Activated CD4-positive, CD25-positive, alpha-beta regulatory T cell treated with anti-CD3 and anti-CD28 coated beads, Interleukin-2, amount 50 U/mL, for 72 hours (primary cell): Measurements from ENCODE around the gene RSL1D1.
A peak's percentile ranks its signal among the peaks of the same experiment; 100 is the strongest.
"Not testable (repeated sequence)": the region's sequence is repeated elsewhere in the genome, so short reads cannot be mapped to it uniquely, and the experiment has no call there.

Experiments used
- DNase-seq: peaks from one replicate; pipeline ENCODE4 v3.0.0; 2021

The RSL1D1 gene

GRCh38 chr16:11843206-11843605 lies 8.1 kb downstream of the RSL1D1 start:
- DNase-seq: no peak

DNA sequence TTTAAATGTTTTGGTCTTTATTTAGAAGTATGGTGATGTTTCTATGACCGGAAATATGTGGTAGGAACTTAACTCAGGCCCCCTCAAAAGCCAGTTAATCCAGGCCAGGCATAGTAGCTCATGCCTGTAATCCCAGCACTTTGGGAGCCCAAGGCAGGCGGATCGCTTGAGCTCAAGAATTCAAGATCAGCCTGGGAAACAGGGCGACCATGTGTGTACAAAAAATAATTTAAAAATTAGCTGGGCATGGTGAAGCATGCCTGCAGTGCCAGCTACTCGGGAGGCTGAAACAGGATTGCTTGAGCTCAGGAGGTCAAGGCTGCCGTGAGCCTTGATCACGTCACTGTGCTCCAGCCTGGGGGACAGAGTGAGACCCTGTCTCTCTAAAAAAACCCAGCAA lies 10.3 kb downstream of the RSL1D1 start:
- DNase-seq: no peak

- DNase-seq: no peak
These were observed 14.6 kb downstream of the RSL1D1 start for GRCh38 chr16:11836650-11837244.

GRCh38 chr16:11835891-11836649 lies 15.3 kb downstream of the RSL1D1 start:
- no peak for DNase-seq

DNA sequence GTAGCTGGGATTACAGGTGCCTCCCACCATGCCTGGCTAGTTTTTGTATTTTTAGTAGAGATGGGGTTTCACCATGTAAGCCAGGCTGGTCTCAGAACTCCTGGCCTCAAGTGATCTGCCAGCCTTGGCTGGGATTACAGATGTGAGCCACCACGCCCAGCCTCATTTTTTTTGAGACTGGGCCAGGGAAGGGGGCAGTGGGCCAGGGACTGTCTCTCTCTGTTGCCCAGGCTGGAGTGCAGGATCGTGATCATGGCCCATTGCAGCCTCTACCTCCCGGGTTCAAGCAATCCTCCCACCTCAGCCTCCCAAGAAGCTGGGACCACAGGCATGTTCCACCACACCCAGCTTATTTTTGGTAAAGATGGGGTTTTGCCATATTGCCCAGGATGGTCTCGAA lies 16.0 kb downstream of the RSL1D1 start:
- no peak for DNase-seq

DNA sequence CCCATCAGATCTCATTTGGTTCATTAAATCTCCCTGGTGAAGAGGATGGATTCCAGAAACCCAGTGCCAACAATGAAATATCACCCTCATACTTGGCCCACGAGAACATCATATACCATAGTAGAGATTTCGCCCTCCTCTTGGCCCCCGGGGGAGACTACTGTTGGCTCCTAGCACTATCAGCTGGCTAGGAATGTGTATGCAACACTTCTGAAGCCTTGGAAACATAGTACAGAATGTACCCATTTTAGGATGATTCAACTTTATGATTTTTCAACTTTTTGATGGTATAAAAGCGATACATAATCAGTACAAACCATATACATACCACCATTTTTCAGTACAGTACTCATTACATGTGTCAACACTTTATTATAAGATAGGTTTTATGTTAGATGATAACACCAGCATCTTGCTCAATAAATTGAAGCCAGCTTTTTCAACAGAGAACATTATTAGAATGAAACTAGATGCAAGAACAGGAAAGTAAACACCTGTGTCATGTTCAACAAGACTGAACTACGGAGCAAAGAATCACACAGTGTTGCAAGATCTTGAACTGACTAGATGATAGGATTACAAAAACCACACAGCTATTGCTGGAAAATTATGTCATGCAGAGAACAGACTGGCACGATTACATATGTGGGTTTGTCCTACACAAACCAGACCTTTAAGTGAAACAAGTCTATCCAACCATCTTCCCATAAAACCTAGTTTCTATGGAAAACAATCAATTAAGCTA lies 17.2 kb downstream of the RSL1D1 start:
- no peak for DNase-seq

- DNase-seq: no peak
These were observed 22.6 kb downstream of the RSL1D1 start for GRCh38 chr16:11828696-11829095.

- DNase-seq: not testable (repeated sequence)
These were observed 25.7 kb downstream of the RSL1D1 start for GRCh38 chr16:11825520-11826165.

DNA sequence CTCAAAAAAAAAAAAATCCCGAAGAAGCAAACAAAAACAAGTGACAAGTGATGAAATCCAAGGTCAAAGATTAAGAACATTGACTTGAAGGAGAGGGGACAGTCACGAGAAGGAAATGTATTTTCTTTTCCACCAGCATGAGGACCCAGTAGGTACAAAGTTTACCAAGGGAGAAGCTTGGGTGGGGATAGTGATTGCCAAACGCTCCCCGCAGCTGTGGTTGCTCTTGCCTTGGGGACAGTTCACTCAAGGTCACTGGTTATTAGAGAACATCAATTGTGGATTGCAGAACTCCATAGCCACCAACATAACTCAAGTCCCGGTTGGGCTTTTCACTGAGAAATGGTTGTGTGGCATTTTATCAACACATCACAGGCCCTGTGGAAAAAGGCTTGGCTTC lies 27.0 kb downstream of the RSL1D1 start:
- DNase-seq: no peak

GRCh38 chr16:11823645-11824044 lies 27.7 kb downstream of the RSL1D1 start:
- DNase-seq: not testable (repeated sequence)

DNA sequence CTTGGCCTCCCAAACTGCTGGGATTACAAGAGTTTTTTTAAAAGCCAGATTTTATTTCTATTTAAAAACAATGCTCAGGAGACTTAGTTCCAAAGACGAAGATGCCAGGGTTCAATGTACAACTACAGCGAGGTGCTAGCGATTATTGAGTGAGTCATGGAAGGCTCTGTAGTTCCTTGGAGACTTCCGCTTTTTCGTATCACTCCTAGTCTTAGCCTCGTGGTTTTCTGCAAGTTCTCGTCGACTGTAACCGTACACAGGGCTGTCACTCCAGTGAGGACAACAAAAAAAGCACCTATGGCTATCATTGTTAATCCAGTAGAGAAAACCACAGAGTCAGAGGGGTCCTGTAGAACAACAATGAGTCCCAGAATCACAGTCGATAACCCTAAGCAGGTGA lies 31.5 kb downstream of the RSL1D1 start:
- no peak for DNase-seq

DNA sequence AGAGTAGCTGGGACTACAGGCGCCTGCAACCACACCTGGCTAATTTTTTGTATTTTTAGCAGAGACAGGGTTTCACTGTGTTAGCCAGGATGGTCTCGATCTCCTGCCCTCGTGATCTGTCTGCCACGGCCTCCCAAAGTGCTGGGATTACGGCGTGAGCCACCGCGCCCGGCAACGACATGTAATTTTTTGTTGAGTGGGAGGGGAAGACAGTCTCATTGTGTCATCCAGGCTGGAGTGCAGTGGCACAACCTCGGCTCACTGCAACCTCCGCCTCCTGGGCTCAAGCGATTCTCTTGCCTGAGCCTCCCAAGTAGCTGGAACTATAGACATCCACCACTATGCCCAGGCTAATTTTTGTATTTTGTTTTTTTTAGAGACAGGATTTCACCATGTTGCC lies 32.4 kb downstream of the RSL1D1 start:
- not testable (repeated sequence) for DNase-seq

- no peak for DNase-seq
These were observed 35.2 kb downstream of the RSL1D1 start for GRCh38 chr16:11816123-11816522.

GRCh38 chr16:11814800-11815199 lies 36.5 kb downstream of the RSL1D1 start:
- DNase-seq: not testable (repeated sequence)

GRCh38 chr16:11806721-11807120 lies 44.6 kb downstream of the RSL1D1 start:
- DNase-seq: no peak

DNA sequence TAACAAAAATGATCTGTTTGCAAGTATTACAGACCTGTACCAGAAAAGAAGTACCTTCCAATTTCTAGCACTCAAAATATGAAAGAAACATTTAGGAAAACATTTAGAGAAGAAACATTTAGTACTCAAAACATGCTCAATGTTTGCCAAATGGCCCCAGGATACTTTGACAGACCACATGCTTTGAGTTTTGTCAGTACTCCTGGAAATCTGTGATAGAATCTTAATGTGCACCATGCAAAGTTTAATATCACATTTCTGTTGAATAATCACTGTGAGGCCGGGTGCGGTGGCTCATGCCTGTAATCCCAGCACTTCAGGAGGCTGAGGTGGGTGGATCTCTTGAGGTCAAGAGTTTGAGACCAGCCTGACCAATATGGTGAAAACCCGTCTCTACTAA lies 45.8 kb downstream of the RSL1D1 start:
- DNase-seq: no peak

GRCh38 chr16:11801481-11802021 lies 49.8 kb downstream of the RSL1D1 start:
- DNase-seq: no peak

DNA sequence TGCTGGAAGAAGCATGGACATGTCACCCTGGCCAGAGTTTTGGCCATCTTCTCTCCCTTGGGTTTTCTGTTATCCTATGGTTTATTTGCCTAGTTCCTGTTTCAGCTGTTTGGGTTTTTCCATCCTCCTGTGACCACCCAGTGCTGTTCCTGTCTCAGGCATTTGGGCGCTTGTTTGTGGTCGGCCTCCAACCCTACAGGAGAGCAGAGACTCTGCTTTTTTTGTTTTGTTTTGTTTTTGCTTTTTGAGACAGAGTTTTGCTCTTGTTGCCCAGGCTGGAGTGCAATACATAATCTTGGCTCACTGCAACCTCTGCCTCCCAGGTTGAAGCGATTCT lies 51.0 kb downstream of the RSL1D1 start:
- no peak for DNase-seq

DNA sequence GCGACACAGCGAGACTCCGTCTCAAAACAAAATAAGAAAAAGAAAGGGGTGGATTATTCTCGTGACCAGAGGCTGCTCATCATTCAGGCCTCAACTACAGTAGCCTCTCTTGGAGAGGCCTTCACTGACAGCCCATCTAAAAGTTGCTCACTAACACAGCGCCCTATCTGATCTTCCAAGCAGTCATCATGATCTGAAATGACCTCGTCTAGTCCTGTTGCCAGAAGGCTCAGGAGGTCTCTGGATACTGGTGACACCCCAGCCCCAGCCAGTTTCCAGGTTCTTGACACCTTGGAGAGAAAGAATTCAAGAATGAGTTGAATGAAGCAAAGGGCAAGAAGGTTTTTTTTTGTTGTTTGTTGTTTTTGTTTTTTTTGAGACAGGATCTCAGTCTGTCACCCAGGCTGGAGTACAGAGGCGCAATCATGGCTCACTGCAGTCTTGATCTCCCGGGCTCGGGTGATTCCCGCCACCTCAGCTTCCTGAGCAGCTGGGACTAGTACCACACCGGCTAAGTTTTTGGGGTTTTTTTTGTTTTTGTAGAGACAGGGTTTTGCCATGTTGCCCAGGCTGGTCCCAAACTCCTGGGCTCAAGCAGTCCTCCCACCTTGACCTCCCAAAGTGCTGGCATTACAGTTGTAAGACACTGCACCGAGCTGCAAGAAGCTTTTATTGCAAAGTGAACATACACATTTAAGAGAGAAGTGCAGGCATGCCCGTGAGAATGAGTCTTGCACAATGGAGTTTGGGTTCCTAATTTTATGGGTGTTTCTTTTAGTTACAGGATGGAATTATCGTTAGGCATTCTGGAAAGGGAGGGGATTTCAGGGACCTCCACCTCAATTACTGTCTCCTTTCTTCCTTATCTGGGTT lies 51.6 kb downstream of the RSL1D1 start:
- no peak for DNase-seq

DNA sequence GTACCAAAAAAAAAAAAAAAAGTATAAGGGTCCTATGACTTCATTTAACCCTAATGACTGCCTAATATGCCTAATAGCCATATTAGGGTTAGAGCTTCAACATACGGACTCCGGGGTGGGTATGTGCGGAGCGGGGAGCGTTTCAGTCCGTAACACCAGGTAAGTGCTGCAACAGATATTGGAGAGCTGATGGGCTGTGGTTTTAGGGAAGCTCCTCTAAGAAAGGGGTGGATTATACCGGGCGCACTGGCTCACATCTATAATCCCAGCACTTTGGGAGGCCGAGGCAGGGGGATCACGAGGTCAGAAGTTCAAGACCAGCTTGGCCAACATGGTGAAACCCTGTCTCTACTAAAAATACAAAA lies 52.3 kb downstream of the RSL1D1 start:
- DNase-seq: no peak

DNA sequence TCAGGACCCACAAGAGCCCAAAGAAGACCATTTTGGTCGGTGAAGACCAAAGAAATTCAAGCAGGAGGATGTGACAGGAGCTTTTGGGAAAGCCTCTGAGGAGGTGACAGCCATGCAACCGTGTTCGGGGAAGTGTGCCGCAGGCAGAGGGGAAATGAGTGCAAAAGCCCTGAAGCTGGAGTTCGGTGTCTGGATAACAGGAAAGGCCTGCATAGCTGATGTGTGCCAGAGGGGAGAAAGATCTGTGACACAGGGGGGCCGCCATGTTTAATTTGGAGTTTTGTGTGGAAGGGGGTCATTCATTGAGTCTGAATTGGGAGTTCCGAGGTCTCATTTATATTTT lies 53.4 kb downstream of the RSL1D1 start:
- peak; percentile 38 for DNase-seq

DNA sequence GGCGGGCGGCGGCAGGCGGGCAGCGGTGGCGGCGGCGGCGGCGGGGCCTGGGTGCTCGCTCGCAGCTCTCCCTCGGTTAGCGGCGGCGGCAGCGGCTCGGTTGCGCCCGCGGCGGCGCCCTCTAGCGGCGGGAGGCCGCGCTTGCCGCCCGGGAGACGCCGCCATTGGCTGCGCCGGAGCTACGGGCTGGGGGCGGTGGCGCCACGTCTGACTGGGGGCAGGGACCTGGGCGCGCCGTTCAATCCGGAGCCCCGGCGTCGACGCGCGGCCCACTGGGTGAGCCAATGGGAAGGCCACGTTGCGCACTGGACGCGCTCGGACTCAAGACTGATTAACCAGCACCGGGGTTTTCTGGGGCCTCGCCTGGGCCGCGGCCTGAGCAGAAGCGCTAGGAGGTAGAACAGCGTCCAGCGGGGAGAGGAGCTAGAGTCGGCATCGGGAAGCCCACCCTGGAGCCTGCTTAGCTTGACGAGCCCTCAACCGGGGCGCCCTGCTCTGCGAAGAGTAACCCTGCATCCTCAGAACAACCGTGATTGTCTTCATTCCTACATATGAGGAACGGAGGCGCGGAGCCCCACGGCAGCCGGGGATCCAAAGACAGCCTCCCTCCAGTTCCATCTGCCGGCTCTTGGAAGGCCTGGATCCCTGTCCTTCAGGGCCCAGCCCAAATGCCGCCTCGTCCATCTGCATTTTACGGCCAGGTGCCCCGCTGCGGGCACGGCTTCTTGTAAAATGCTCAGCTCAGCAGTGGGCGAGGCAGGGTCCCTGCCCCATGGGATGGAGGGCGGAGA lies 54.0 kb downstream of the RSL1D1 start, which contains the start of gene ZC3H7A:
TSS of gene ZC3H7A (minus strand) at position 93 of the 791 bp plus-strand sequence. CDS start 14,904 bp downstream, outside the sequence.
- DNase-seq: peak; percentile 95
